GM23338 (cell line): Measurements from ENCODE around the gene BBX. TPM values are rescaled to one million over a fixed set of nuclear protein-coding genes. Genes with fewer than 3 reads are reported as not detected.

Experiments
- ATAC-seq: fragments of 200-7000 bp; cut with Tn5 transposase; 3 replicates; pipeline ENCODE4 v1.9.1; 2020
- DNase-seq: peaks from one replicate; pipeline ENCODE4 v3.0.0-alpha.2; 2015; ENCODE audit warnings: low spot score
- H2AFZ ChIP-seq: fragments of 200-600 bp; sonication (generic); 2 replicates; pipeline ENCODE4 v1.8.0; 2016; ENCODE audit warnings: antibody characterized with exemption, mild to moderate bottlenecking, moderate library complexity
- H3F3A ChIP-seq: fragments of 200-600 bp; sonication (generic); replicated peaks from 2 replicates; pipeline ENCODE4 v1.8.0; 2017; ENCODE audit warnings: antibody characterized with exemption, mixed run types, low read depth
- H3K27ac ChIP-seq: fragments of 200-600 bp; sonication (generic); 2 replicates; pipeline ENCODE4 v1.6.1; 2016; ENCODE audit warnings: low read depth
- H3K27me3 ChIP-seq: fragments of 200-600 bp; sonication (generic); 2 replicates; pipeline ENCODE4 v1.8.0; 2016; ENCODE audit warnings: mild to moderate bottlenecking, mixed run types, moderate library complexity; ENCODE audit not compliant: insufficient read depth
- H3K36me3 ChIP-seq: fragments of 200-600 bp; sonication (generic); 2 replicates; pipeline ENCODE4 v1.8.0; 2016; ENCODE audit warnings: mild to moderate bottlenecking; ENCODE audit not compliant: insufficient read depth
- H3K4me1 ChIP-seq: fragments of 200-600 bp; sonication (generic); 2 replicates; pipeline ENCODE4 v1.8.0; 2016; ENCODE audit warnings: mild to moderate bottlenecking, moderate library complexity; ENCODE audit not compliant: insufficient read depth
- H3K4me2 ChIP-seq: fragments of 200-600 bp; sonication (generic); 2 replicates; pipeline ENCODE4 v1.7.1; 2017; ENCODE audit warnings: mixed run types
- H3K4me3 ChIP-seq: fragments of 200-600 bp; sonication (generic); 2 replicates; pipeline ENCODE4 v1.6.1; 2016; ENCODE audit warnings: mixed run types
- H3K79me2 ChIP-seq: fragments of 200-600 bp; sonication (generic); replicated peaks from 2 replicates; pipeline ENCODE4 v1.8.0; 2017; ENCODE audit warnings: mild to moderate bottlenecking; ENCODE audit not compliant: insufficient read depth
- H3K9me2 ChIP-seq: fragments of 200-600 bp; sonication (generic); 2 replicates; pipeline ENCODE4 v1.8.0; 2017; ENCODE audit not compliant: insufficient read depth
- H4K20me1 ChIP-seq: fragments of 200-600 bp; sonication (generic); replicated peaks from 2 replicates; pipeline ENCODE4 v1.8.0; 2017; ENCODE audit warnings: mild to moderate bottlenecking; ENCODE audit not compliant: insufficient read depth
- H3K27ac Mint-ChIP-seq: 2 replicates; pipeline ENCODE4 v1.8.0; 2020; ENCODE audit warnings: inconsistent platforms, mild to moderate bottlenecking, moderate library complexity, mixed read lengths
- H3K27me3 Mint-ChIP-seq: 3 replicates; pipeline ENCODE4 v1.8.0; 2022; ENCODE audit warnings: low read depth, mild to moderate bottlenecking, moderate library complexity, mixed read lengths, inconsistent platforms; ENCODE audit not compliant: insufficient read depth, poor library complexity
- H3K36me3 Mint-ChIP-seq: 3 replicates; pipeline ENCODE4 v1.8.0; 2021; ENCODE audit warnings: low read depth, mild to moderate bottlenecking, inconsistent platforms, moderate library complexity, mixed read lengths
- H3K4me1 Mint-ChIP-seq: 3 replicates; pipeline ENCODE4 v1.8.0; 2020; ENCODE audit warnings: mild to moderate bottlenecking, inconsistent platforms, mixed read lengths
- H3K4me3 Mint-ChIP-seq: 3 replicates; pipeline ENCODE4 v1.8.0; 2021; ENCODE audit warnings: moderate library complexity, mild to moderate bottlenecking, inconsistent platforms, mixed read lengths
- H3K9me3 Mint-ChIP-seq: 3 replicates; pipeline ENCODE4 v1.8.0; 2020; ENCODE audit warnings: moderate library complexity, mild to moderate bottlenecking, inconsistent platforms, mixed read lengths
- CREB1 ChIP-seq: fragments of 250-450 bp; sonication (Bioruptor Pico); IDR thresholded peaks from 2 replicates; pipeline ENCODE4 v1.5.0; 2020; ENCODE audit warnings: low read depth, mild to moderate bottlenecking, moderate library complexity
- CTCF ChIP-seq, 2 experiments: fragments of 200-600 bp in 1 of 2; sonication (generic) in 1 of 2; conservative IDR thresholded peaks; 2 replicates each; pipeline versions ENCODE4 v1.5.1 to v1.6.1; 2016 to 2017; ENCODE audit warnings: antibody characterized with exemption in 2 of 2, low read depth in 2 of 2, mild to moderate bottlenecking in 2 of 2, moderate library complexity in 1 of 2
- ETS1 ChIP-seq: IDR thresholded peaks from 2 replicates; pipeline ENCODE4 v1.6.1; 2016; ENCODE audit warnings: antibody characterized with exemption
- EZH2 ChIP-seq: fragments of 200-600 bp; sonication (generic); IDR thresholded peaks from one replicate; pipeline ENCODE4 v1.8.0; 2017; ENCODE audit warnings: antibody characterized with exemption, mild to moderate bottlenecking, low read depth; ENCODE audit not compliant: unreplicated experiment
- EZH2phosphoT487 ChIP-seq: fragments of 200-600 bp; sonication (generic); IDR thresholded peaks from one replicate; pipeline ENCODE4 v1.8.1; 2018; ENCODE audit warnings: antibody characterized with exemption; ENCODE audit not compliant: unreplicated experiment
- JUNB ChIP-seq: IDR thresholded peaks from one replicate; pipeline ENCODE4 v1.6.1; 2016; ENCODE audit warnings: antibody characterized with exemption; ENCODE audit not compliant: unreplicated experiment
- NANOG ChIP-seq: IDR thresholded peaks from 2 replicates; pipeline ENCODE4 v1.6.1; 2016; ENCODE audit warnings: antibody characterized with exemption, borderline replicate concordance
- POLR2AphosphoS5 ChIP-seq: IDR thresholded peaks from 2 replicates; pipeline ENCODE4 v1.6.1; 2016; ENCODE audit warnings: antibody characterized with exemption, low read depth
- REST ChIP-seq: IDR thresholded peaks from one replicate; pipeline ENCODE4 v1.6.1; 2018; ENCODE audit warnings: antibody characterized with exemption; ENCODE audit not compliant: unreplicated experiment
- STAT1 ChIP-seq: IDR thresholded peaks from one replicate; pipeline ENCODE4 v1.6.1; 2016; ENCODE audit warnings: antibody characterized with exemption; ENCODE audit not compliant: unreplicated experiment
- ZNF114 ChIP-seq: fragments of 250-450 bp; sonication (Bioruptor Pico); IDR thresholded peaks from 2 replicates; pipeline ENCODE4 v1.5.0; 2020; ENCODE audit warnings: mild to moderate bottlenecking, moderate library complexity
- ZNF331 ChIP-seq: fragments of 250-450 bp; sonication (Bioruptor Pico); IDR thresholded peaks from 2 replicates; pipeline ENCODE4 v1.5.0; 2020; ENCODE audit warnings: low read depth, mild to moderate bottlenecking, moderate library complexity
- polyA plus RNA-seq: library from polyadenylated mRNA; unstranded; fragments of >200 nt; fragmentation: Nextera tagmentation; extraction: Ambion mirVana; gene quantifications from 2 replicates; pipeline ENCODE4 v1.2.1, GENCODE V29; 2016
- total RNA-seq: library from RNA; depleted of rRNA; stranded (reverse); fragments of >200 nt; shearing (Covaris generic); gene quantifications from 2 replicates; pipeline ENCODE4 v1.2.3, GENCODE V29; 2014

The BBX gene
- total and polyA plus RNA-seq, 2 experiments from 2014 or later: 35.2 to 44.1 TPM

GRCh38 chr3:107612664-107613084 lies 89.9 kb downstream of the BBX start:
- H3K9me3 Mint-ChIP-seq: no peaks in the 10 kb centered on the region; the same call in 2 of the 3 replicates
- TF ChIP-seq CREB1 (CRISPR knock-in tag) (no peak), CTCF (conservative IDR thresholded peaks at IDR 0.05; ENCODE audit: low read depth in 2 of 2) (no peak), ZNF114 (CRISPR knock-in tag) (no peak), ZNF331 (CRISPR knock-in tag) (no peak), REST (no peak), POLR2AphosphoS5 (no peak), EZH2 (no peak), EZH2phosphoT487 (no peak), JUNB (no peak), NANOG (no peak), STAT1 (no peak), ETS1 (no peak)
- Histone ChIP-seq H3K4me1 (peaks cover 4% of the 10 kb centered on the region; the same call in 1 of the 2 replicates), H4K20me1 (no peaks in the 10 kb centered on the region), H3K9me2 (no peaks in the 10 kb centered on the region), H3K27ac (no peak overlapping the region), H2AFZ (no peak overlapping the region), H3K27me3 (no peaks in the 10 kb centered on the region), H3K36me3 (no peaks in the 10 kb centered on the region), H3K79me2 (peaks cover 69% of the 10 kb centered on the region), H3K4me3 (no peak overlapping the region), H3K4me2 (no peak overlapping the region), H3F3A (no peaks in the 10 kb centered on the region)
- peaks cover 17% of the 10 kb centered on the region for H3K4me1 Mint-ChIP-seq
- no peak overlapping the region for H3K27ac Mint-ChIP-seq
- DNase-seq (no peak), ATAC-seq (no peak)
- H3K27me3 Mint-ChIP-seq: no peaks in the 10 kb centered on the region
- H3K4me3 Mint-ChIP-seq: no peak overlapping the region
- H3K36me3 Mint-ChIP-seq: peaks cover 10% of the 10 kb centered on the region; the same call in 2 of the 3 replicates
